Measurements from ENCODE around the gene FBLN5.
"Not testable (repeated sequence)": the region's sequence is repeated elsewhere in the genome, so short reads cannot be mapped to it uniquely, and the experiment has no call there.

FBLN5 gene

DNA sequence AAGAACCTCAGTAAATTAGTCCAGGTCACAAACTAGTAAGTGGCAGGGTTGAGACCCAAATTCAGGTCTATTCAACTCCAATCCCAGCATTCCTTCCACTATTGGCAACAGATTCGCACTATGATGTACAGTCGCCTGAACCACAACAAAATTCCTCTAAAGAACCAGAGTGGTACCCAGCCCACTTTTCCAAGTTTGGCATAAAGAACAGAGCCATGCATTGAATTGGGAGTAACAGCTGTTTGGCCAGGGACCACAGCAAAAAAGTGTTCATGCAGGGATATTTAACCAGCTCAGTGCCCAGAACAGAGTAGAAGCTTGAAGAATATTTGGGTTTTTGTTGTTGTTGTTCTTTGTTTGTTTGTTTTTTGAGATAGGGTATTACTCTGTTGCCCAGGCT lies 89.9 kb downstream of the FBLN5 start:
- DNase-seq = no peak

DNA sequence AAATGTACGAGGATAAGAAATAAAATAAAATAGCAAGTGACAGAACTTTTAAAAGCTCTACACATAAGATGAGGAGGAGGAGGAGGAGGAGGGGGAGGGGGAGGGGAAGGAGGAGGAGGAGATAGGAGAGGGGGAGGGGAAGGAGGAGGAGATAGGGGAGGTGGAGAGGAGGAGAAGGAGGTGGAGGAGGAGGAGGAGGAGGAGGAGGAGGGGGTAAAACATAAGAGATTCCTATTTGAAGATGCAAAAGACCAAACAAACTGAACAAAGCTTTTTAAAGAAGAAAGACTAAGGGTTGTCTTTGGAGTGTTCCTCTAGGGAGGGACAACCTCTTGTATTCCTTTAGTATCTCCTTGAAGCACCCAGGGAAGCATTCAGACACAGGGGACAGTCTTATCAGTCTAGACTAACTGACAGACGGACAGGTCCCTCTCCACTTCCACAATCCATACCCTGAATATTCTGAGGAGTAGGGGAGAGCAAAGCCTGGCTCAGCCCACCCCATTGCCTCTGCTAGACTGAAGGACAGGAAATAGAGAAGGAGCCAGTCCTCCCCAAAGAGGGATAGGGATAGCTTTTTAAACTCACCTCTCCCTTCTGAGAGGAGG lies 93.1 kb downstream of the FBLN5 start:
- no peak for DNase-seq

DNA sequence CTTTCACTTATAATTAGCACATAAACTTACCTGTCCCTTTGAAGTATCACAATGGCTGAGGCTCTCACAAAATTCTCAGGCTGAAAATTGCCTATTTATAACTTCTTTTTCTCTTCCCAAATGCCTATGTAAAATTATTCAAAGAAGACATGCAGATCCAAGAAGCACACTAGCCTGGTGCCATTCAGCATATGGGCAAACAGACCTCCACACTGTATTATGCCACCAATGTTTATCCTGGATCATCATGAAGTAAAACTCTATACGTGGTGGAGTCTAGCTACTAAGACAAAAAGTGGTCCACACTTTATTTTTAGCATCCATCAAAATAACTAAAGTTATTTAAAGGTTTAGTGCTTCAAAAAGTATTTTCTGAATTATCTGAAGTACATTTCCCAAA lies 95.9 kb downstream of the FBLN5 start:
- DNase-seq = no peak

DNA sequence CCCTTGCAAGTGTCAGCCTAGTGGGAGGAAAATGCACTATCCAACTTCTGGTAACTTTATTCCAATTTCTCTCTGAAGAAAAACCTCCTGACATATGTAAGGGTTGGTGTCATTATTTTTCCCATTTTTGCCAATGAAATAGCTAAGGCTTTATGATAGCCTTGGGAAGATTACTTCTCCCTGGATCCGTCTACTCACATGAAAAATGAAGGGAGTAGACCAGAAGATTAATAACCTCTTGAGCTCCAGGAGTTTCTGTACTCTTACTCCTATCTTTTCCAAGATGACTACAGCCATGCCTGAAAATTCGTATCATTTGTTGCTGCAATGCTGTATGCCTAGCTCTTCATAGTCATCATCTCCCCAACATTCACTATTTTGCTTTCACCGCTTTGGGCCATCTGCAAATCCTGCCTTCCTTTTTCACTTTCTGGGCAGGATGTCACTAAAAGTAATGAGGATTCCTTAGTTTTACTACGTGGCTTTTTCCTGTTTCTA lies 98.9 kb downstream of the FBLN5 start:
- DNase-seq = no peak

DNA sequence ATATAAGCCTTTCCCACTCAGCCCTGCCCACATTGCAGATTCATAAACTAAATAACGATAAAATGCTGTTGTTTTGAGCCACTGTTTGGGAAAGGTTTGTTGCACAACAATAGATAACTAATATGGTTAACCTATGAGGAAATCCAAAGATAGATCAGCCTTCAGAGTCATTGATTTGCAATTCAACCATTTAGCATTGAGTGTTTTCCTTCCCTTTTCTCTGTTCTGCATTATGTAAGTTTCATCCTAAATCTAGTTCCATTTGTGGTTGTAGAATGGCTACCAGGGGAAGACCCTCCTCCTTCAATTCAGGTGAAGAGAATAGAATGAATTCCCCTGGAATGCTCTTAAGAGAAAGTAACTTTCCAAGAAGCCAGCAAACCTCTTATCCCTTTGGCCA lies 99.8 kb downstream of the FBLN5 start:
- no peak for DNase-seq

DNA sequence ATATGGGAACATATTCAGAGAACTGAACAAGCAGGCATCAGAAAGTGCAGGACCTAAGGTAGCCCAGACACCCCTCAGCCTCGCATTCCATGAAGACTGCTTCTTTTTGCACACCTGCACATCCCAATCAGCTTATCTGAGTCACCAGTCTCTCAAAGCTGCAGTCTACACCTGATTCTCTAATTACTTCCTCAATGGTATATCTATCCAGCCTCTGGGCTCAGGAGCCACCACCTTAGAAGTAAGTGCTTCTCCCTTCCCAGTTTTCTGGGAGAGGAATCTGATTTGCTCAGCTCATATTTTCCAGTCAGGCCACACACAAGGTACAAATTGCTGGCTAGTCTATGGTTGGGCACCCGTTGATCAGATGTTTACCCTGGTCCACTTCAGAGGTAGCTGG lies 101.8 kb downstream of the FBLN5 start:
- no peak for DNase-seq

DNA sequence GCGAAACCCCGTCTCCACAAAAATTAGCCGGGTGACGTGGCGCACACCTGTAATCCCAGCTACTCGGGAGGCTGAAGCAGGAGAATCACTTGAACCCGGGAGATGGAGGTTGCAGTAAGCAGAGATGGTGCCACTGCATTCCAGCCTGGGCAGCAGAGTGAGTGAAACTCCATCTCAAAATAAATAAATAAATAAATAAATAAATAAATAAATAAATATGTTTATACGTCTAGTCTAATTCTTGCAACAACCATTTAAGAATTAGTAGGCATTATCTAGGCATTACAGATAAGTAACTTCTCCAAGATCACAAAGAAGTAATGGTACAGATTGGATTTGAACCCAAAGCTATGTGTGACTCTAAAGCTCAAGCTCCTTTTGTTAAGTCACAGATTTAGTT lies 102.4 kb downstream of the FBLN5 start:
- DNase-seq = not testable (repeated sequence)

DNA sequence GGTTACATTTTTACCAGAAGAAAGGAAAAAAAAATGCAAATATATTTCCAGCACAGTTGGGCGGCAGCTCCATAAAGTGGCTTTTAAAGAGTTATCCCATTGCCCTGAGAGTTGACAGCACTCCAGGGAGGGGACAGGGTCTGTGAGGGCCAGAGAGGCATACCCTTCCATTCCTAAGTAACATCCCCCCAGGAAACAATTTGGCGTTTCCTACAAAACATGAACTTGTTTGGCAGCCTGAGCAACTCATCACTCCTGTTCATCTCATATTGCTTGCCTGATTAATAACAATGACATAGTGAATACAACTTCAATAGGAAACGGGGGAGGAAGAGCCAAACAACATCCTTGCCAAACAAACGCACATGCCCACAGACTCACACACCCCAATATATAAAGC lies 103.5 kb downstream of the FBLN5 start:
- no peak for DNase-seq

DNA sequence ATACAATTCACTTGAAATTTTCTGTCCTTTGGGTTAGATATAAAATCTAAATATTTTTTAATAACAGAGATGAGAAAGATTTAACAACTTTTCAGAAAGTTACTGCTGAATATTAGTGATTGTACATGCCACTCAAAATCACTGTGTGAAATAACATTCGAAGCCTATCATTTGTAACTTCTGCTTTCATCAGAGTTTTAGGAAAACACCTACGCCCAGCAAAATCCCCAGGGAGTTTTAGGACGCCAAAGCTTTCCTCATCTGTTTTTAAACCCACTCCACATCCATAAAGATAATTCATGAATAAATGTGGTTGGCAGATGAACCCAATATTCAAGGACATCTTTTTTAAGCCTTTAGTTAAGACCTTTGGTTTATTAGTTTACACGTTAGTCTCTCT lies 104.1 kb downstream of the FBLN5 start:
- no peak for DNase-seq

DNA sequence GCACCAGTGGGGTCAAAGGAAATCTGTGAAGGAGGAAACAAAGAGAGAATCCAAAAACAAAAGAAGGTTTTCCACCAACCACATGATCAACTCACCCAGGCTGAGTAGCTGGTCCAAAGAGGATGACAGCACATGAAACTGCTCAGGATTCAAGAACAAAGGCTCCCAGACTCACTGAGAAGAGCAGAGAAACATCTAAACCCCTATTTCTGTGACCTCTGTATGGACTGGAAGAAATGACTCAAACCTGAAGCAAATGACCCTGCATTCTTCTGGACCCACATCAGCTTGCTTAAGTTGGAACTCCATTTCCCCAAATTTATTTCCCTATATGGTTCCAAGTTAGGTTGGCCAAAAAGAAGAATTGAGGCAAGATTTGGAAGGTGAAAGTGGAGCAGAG lies 106.4 kb downstream of the FBLN5 start:
- no peak for DNase-seq

DNA sequence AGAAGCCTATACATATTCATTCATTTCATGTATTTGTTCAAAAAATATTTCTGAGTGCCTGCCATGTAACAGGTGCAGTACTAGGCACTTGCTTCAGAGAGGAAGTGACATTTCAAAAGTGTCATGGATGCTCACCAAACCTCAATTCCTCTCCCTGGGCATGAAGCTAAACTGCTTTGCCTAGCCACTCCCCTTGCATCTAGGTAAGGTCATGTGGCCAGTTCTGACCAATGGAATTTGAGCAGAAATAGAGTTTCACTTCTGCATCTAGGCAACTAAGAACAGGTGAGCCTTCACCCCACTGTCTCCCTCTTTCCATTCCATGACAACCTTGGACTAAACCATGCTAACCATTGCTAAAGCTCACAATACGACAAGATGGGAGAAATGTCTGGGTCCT lies 107.7 kb downstream of the FBLN5 start:
- DNase-seq = no peak

DNA sequence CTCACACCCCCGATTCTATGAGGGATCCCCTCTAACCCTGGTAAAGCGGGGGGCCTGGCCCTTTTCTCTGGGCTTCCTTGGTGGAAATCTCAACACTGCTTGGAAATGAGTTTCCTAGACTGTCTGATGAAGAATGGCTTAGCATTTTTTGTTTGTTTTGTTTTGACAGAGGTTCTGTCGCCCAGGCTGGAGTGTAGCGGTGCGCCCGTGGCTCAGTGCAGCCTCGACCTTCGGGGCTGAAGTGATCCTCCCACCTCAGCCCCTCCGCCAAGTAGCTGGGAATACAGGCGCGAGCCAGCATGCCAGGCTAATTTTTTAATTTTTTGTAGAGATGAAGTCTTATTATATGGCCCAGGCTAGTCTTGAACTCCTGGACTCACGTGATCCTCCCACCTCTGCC lies 110.4 kb downstream of the FBLN5 start:
- no peak for DNase-seq

DNA sequence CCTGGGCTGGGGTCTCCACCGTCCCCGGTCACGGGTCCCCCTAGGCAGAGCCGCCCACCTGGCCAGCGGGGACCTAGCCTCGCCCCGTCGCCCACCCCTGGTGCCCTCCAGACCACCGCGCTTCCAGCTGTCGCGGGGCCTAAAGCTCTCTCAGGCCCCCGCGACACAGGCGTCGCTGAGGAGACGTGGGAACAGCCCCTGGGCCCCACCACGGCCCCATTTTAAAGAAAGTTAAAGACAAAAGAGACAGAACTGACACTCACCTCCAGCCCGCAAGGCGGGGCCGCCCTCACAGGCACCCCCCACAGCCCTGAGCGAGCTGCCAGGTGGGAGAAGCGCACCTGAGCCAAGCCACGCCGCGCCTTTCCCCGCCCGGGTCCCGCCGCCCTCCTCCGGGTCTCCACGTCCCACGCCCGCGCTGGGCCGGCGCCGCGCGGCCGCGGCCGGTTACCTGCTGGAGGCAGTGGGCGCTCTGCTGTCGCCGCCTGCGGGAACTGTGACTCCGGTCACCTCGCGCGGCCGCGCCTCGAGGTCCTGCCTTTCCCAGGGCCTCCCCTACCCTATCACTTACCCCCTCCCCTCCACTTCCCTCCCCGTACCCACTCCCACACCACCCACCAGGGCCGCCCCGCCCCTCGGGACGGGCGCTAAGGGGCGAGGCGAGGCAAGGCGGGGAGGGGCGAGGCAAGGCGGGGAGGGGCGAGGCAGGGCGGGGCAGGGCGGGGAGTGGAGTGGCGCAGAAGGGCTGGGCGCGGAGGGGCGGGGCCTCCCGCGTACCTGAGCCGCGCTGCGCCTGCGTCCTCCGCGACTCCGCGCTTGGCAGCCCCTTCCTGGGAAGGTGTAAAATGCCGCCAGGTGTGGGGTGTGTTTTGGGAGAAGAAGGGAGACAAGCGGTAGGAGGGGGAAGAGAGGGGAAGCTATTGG lies 111.3 kb downstream of the FBLN5 start:
- DNase-seq = peak; percentile 80

DNA sequence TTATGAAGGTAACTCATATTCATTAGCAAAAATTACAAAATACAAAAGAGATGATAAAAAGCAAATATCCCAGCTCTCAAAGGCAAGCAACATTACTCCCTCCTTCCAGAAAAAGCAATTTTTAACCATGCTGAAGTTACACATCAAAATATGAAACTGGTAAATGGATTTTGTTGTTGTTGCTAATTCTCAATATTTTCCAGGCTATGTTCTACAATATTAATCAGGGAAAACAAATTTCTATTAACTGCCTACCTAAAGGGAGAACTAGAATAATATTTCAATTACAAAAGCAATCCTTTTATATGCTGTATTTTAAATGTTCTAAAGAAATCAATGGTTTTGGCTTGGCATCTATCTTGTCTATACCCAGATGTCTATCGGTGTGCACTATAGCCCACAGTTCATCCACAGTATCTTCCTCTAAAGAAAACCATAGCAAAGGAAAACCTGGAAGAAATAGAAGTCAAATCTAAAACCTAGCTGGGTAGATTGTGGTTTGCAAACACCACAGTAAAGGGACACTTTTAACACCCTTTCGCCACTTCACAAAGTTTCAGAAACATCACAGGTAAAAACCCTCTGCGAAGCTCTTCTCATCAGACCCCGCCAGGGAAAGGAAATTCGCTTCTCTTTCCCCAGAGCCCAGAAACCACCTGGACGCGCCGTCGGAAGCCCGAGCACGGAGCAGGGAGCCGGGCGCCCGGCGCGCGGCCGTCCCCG lies 112.1 kb downstream of the FBLN5 start:
- no peak for DNase-seq

DNA sequence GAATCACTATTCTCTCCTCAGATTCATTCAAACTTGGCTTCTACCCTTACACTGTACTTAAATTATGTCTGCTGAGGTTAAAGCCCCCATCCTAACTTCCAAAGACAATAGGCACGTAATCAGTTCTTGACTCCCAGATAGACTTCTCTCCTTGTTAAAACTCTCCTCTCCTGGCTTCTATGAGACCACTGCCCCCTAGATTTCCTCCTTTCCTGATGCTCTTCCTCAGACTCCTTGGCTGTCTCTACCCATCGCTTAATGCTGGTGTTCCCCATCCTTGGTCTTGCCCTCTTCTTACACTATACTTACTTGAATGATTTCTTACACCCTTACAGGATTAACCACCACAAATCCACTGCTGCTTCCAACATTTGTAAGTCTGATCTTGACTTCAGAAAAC lies 112.9 kb downstream of the FBLN5 start:
- DNase-seq = no peak

DNA sequence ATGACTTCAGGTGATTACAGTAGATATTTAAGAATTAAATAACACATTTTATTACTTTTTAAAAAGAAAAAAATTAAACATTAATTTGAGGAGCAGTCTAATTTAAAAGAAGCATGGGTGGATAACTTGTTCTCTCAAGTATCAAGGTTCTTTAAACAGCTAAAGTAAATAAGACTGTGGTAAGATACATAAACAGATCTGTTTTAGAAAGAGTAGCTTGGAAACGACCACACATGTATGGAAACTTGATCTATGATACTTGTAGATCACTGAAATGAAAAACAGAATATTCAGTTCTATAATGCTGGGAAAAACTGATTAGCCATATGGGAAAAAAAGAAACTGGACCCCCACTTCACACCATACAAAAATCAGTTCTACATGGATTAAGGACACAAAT lies 116.2 kb downstream of the FBLN5 start:
- DNase-seq = no peak

DNA sequence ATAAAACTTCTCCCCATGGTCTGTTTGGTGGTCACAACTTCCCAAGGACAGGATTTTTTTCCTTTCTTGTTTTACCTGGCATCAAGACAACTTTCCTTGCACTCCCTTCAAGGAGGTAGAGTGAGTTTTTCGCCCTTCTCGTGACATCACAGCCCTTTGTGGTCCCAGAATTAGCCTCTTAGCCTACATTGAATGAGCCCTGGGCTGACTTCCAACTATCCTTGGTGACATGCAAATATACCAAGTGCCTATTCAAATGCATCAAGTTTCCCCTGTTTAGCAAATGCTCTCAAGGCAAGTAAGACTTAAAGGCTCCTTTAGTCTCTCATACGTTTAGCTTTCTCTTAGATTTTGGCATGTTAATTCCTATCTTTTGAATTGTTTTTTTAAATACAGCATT lies 116.7 kb downstream of the FBLN5 start:
- no peak for DNase-seq

DNA sequence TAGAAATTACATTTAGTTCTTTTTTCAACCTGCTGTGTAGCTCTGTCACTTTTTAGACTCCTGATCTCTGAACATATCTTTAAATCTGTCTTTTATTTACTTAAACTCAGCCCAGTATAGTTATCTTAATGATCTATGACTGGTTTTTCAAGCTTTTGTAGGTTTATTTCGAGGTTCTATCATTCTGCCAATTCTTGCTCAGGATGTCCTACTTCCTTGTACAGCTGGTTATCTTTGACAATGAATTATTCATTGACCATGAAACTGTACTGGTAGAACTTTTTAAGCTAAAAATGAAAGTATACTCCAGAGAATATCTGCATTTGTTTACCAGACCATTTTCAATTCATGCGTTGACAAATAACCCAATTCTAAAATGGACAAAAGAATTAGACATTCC lies 118.0 kb downstream of the FBLN5 start:
- no peak for DNase-seq

DNA sequence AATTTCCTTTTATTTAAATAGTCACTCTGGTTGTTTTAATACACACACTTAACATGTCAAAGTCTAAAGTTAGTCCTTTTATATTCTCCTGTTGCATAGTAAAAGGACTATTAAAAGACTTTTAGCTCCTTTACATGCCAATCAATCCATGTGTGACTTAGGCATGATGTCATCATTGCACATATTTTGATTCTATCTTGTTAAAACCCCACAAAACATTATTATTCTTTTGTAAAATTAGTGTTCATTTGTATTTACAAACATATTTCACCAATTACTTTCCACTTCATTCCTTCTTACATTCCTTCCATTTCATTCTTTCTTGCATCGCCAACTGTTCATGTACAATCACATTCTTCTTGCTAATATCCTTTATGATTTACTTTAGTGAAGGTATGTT lies 119.7 kb downstream of the FBLN5 start:
- DNase-seq = no peak
